HG02610 (cell line): ENCODE results near the gene ZNF605.
"Not testable (repeated sequence)": the region's sequence is repeated elsewhere in the genome, so short reads cannot be mapped to it uniquely, and the experiment has no call there.

Experiments used
- ATAC-seq: cut with Tn5 transposase; IDR thresholded peaks from one replicate; pipeline ENCODE4 v1.9.1; 2021; ENCODE audit warnings: mild to moderate bottlenecking, moderate library complexity; ENCODE audit not compliant: unreplicated experiment

The ZNF605 gene

GRCh38 chr12:132956011-132956788 lies at the start of gene ZNF605:
TSS of gene ZNF605 (minus strand) at chr12:132956306. CDS start at chr12:132945635, 10,671 bp downstream.
- ATAC-seq = peak; percentile 92

- ATAC-seq = no peak
These were observed 42.6 kb upstream of the ZNF605 start for GRCh38 chr12:132998741-132999140.

GRCh38 chr12:132986885-132987225 lies 30.7 kb upstream of the ZNF605 start:
- ATAC-seq = no peak

- peak; percentile 95 for ATAC-seq
These were observed 30.1 kb upstream of the ZNF605 start, which contains the start of gene ZNF26 for GRCh38 chr12:132986001-132986884. TSS of gene ZNF26 (plus strand) at chr12:132986367. CDS start at chr12:132986841, 474 bp downstream.

GRCh38 chr12:132976870-132977269 lies 20.8 kb upstream of the ZNF605 start:
- not testable (repeated sequence) for ATAC-seq

- no peak for ATAC-seq
These were observed 16.3 kb upstream of the ZNF605 start for GRCh38 chr12:132972374-132972773.

- no peak for ATAC-seq
These were observed 11.6 kb upstream of the ZNF605 start for GRCh38 chr12:132967736-132968135.

GRCh38 chr12:132966676-132967415 lies 10.7 kb upstream of the ZNF605 start:
- ATAC-seq = no peak

GRCh38 chr12:132965796-132966195 lies 9.7 kb upstream of the ZNF605 start:
- no peak for ATAC-seq

- not testable (repeated sequence) for ATAC-seq
These were observed 7.8 kb upstream of the ZNF605 start for GRCh38 chr12:132963947-132964346.

GRCh38 chr12:132961790-132962189 lies 5.7 kb upstream of the ZNF605 start:
- ATAC-seq = not testable (repeated sequence)

- no peak for ATAC-seq
These were observed 754 bp downstream of the ZNF605 start for GRCh38 chr12:132955094-132956010.

- no peak for ATAC-seq
These were observed 1.5 kb downstream of the ZNF605 start for GRCh38 chr12:132954471-132955048.

GRCh38 chr12:132953771-132954170 lies 2.3 kb downstream of the ZNF605 start:
- no peak for ATAC-seq

- ATAC-seq = no peak
These were observed 3.0 kb downstream of the ZNF605 start for GRCh38 chr12:132953163-132953425.

GRCh38 chr12:132952371-132953162 lies 3.5 kb downstream of the ZNF605 start:
- no peak for ATAC-seq

GRCh38 chr12:132951649-132952048 lies 4.5 kb downstream of the ZNF605 start:
- ATAC-seq = no peak

GRCh38 chr12:132950844-132951535 lies 5.1 kb downstream of the ZNF605 start:
- ATAC-seq = no peak
